Ishikawa (cell line): Measurements from ENCODE around the gene PLXNB2.

ENCODE experiments used
- CEBPB ChIP-seq: IDR thresholded peaks from 2 replicates; pipeline ENCODE4 v1.6.1; 2012
- CREB1 ChIP-seq: IDR thresholded peaks from 2 replicates; pipeline ENCODE4 v1.6.1; 2012; ENCODE audit warnings: low read depth
- EGR1 ChIP-seq: IDR thresholded peaks from 2 replicates; pipeline ENCODE4 v1.6.1; 2012
- EP300 ChIP-seq: IDR thresholded peaks from 2 replicates; pipeline ENCODE4 v1.6.1; 2012; ENCODE audit warnings: borderline replicate concordance
- FOXM1 ChIP-seq: IDR thresholded peaks from 2 replicates; pipeline ENCODE4 v1.6.1; 2012; ENCODE audit warnings: low read depth, borderline replicate concordance
- NFIC ChIP-seq: IDR thresholded peaks from 2 replicates; pipeline ENCODE4 v1.6.1; 2012
- RAD21 ChIP-seq: IDR thresholded peaks from 2 replicates; pipeline ENCODE4 v1.6.1; 2012; ENCODE audit warnings: low read depth
- REST ChIP-seq: IDR thresholded peaks from 2 replicates; pipeline ENCODE4 v1.6.1; 2012; ENCODE audit warnings: low read depth, mild to moderate bottlenecking
- TAF1 ChIP-seq: IDR thresholded peaks from 2 replicates; pipeline ENCODE4 v1.6.1; 2012; ENCODE audit warnings: low read depth, mild to moderate bottlenecking
- TCF12 ChIP-seq: IDR thresholded peaks from 2 replicates; pipeline ENCODE4 v1.6.1; 2012; ENCODE audit warnings: low read depth
- TEAD4 ChIP-seq: IDR thresholded peaks from 2 replicates; pipeline ENCODE4 v1.6.1; 2012
- YY1 ChIP-seq: IDR thresholded peaks from 2 replicates; pipeline ENCODE4 v1.6.1; 2012; ENCODE audit warnings: low read depth
- ZBTB7A ChIP-seq: IDR thresholded peaks from 2 replicates; pipeline ENCODE4 v1.6.1; 2012; ENCODE audit warnings: low read depth
- TF ChIP-seq, protein P1 (sequence below): IDR thresholded peaks from 2 replicates; pipeline ENCODE4 v1.6.1; 2012

DNA sequence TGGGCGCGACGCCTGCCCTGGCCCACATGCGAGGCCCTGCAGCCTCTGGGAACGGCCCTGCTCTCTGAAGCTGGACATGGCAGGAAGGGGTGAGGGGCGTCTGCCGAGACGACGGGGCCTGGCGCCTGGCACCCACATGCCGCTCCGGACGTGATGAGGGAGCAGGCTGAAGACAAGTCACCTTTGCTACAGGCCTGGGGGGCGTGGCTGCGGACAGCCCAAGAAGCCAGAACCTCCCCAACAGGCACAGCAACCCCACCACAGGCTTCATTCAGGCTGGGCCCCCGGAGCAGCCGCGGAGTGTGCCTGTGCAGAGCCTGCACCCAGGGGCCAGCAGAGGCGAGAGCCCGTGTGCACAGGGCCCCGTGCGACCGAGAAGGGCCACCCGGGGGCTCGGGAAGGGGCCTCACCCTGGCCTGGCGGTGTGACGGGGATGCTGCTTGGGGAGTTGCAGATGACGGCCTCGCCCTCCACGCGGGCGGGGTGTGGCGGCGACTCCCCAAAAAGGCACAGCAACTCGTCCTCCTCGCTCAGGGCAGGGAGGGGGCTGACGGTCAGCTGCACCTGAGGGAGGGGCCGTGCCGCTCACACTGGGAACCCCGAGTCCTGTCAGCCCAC lies 20.6 kb downstream of the PLXNB2 start:
- TF ChIP-seq ZBTB7A: no peak
- TF ChIP-seq EGR1: no peak
- no peak for TF ChIP-seq CREB1
- TF ChIP-seq FOXM1: no peak
- no peak for TF ChIP-seq RAD21
- no peak for TF ChIP-seq REST
- no peak for TF ChIP-seq EP300
- TF ChIP-seq, protein P1, sequence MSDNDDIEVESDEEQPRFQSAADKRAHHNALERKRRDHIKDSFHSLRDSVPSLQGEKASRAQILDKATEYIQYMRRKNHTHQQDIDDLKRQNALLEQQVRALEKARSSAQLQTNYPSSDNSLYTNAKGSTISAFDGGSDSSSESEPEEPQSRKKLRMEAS: no peak
- TF ChIP-seq TCF12: no peak
- no peak for TF ChIP-seq TAF1
- TF ChIP-seq CEBPB: no peak
- TF ChIP-seq TEAD4: no peak
- TF ChIP-seq YY1: no peak
- TF ChIP-seq NFIC: no peak
